ENCODE measurements around the gene RCOR1.

DNA sequence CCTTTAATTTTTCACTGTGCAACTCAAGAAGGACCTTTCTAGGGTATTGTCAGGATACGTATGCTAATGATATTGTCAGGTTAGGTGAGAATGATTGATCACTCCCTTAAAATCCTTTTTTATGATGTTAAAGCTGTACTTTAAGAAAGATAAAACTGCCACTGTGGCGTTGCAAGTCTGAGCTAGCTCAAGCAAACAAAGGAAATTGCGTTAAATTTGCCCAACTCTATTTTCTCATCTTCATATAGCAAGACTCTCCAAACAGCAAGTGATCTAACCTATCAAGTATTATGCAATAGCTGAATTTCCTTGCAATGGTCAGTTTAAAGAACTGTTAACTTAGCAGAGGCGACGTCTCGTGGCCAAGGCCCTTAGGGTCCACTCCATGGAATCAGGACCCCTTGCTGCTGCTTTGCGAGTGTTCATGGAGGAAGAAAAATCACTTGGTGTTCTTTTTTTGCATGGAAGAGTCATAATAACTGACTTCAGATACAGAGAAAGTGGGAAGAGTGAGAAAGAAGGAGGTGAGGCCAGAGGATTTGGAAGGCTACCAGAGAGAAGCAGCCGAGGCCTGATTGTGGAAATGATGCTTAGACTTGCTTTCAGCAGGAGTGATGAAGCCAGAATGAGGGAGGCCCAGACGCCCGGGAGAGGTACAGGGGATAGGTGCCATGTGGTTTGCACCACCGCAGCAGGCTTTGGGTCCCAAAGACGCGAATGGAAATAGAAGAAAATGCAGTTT is 187.3 kb downstream of the RCOR1 start:
- TF ChIP-seq POLR2A (IDR thresholded peaks at IDR 0.05; ENCODE audit: low read length) (no peak), GATA1 (IDR thresholded peaks at IDR 0.05; ENCODE audit: low read depth, low read length) (no peak)

Data from erythroblast (primary cell).